NB4 (cell line): ENCODE results near the gene MT2A.
A peak's percentile ranks its signal among the peaks of the same experiment; 100 is the strongest.

Source experiments
- POLR2A ChIP-seq: IDR thresholded peaks from 2 replicates; pipeline ENCODE4 v1.6.1; 2011; ENCODE audit warnings: mild to moderate bottlenecking; ENCODE audit not compliant: insufficient read length; ENCODE audit errors: extremely low read depth
- TF ChIP-seq, protein P1 (sequence below): IDR thresholded peaks from one replicate; pipeline ENCODE4 v1.5.1; 2012; ENCODE audit warnings: low read depth, low read length
- TF ChIP-seq, protein P2 (sequence below): IDR thresholded peaks from 2 replicates; pipeline ENCODE4 v1.6.1; 2011; ENCODE audit warnings: low read depth, low read length

DNA sequence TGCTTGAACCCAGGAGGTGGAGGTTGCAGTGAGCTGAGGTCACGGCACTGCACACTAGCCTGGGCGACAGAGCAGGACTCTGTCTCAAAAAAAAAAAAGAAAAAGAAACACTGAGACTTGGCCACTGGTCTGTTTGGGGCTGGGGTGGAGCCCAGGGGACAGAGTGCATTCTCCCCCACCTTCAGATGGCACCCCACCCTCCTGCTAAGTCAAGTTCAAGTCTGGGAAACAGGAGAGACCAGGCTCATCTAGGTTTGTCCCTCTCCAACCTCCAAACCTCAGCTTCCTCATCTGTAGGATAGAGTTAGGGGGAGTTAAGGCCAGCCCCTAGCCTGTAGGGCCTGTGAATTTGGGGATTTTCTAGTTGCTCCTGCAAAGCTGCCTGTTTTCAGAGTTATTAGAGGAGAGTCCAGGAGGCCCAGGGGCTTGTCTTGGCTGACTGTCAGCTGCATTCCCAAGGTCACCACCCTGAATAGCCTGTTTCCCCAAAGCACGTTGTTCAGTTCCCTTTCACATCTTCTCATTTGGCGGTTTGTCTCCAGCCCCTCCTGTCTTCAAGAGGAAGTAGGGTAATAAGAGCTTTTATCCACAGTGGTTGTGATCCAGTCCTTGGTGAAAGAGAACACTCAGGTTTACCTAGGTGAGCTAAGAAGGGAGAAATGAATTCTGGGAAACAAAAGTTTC, 16.9 kb upstream of the MT2A start:
- no peak for TF ChIP-seq POLR2A
- TF ChIP-seq, protein P1, sequence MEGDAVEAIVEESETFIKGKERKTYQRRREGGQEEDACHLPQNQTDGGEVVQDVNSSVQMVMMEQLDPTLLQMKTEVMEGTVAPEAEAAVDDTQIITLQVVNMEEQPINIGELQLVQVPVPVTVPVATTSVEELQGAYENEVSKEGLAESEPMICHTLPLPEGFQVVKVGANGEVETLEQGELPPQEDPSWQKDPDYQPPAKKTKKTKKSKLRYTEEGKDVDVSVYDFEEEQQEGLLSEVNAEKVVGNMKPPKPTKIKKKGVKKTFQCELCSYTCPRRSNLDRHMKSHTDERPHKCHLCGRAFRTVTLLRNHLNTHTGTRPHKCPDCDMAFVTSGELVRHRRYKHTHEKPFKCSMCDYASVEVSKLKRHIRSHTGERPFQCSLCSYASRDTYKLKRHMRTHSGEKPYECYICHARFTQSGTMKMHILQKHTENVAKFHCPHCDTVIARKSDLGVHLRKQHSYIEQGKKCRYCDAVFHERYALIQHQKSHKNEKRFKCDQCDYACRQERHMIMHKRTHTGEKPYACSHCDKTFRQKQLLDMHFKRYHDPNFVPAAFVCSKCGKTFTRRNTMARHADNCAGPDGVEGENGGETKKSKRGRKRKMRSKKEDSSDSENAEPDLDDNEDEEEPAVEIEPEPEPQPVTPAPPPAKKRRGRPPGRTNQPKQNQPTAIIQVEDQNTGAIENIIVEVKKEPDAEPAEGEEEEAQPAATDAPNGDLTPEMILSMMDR = no peak
- TF ChIP-seq, protein P2, sequence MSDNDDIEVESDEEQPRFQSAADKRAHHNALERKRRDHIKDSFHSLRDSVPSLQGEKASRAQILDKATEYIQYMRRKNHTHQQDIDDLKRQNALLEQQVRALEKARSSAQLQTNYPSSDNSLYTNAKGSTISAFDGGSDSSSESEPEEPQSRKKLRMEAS = peak; percentile 81
